HG02840 (cell line): ENCODE results near the gene POTEI.
"Not testable (repeated sequence)": the region's sequence is repeated elsewhere in the genome, so short reads cannot be mapped to it uniquely, and the experiment has no call there.

Source experiments
- ATAC-seq: cut with Tn5 transposase; IDR thresholded peaks from one replicate; pipeline ENCODE4 v1.9.1; 2021; ENCODE audit warnings: mild to moderate bottlenecking, moderate library complexity, moderate number of reproducible peaks; ENCODE audit not compliant: unreplicated experiment, low FRiP score

POTEI gene

GRCh38 chr2:130509228-130509627, at the start of gene POTEI:
Gene POTEI, minus strand, starts transcription at chr2:130509328. Its CDS starts 93 bp downstream, at chr2:130509235.
- ATAC-seq = not testable (repeated sequence)

GRCh38 chr2:130556441-130556840, 47.3 kb upstream of the POTEI start:
- ATAC-seq = not testable (repeated sequence)

GRCh38 chr2:130554178-130554577, 45.0 kb upstream of the POTEI start:
- not testable (repeated sequence) for ATAC-seq

- not testable (repeated sequence) for ATAC-seq
Observed at GRCh38 chr2:130549475-130549874, 40.3 kb upstream of the POTEI start.

GRCh38 chr2:130548418-130548817, 39.3 kb upstream of the POTEI start:
- ATAC-seq = not testable (repeated sequence)

- not testable (repeated sequence) for ATAC-seq
Observed at GRCh38 chr2:130544978-130545377, 35.9 kb upstream of the POTEI start.

- not testable (repeated sequence) for ATAC-seq
Observed at GRCh38 chr2:130543785-130544528, 34.8 kb upstream of the POTEI start.

- not testable (repeated sequence) for ATAC-seq
Observed at GRCh38 chr2:130542789-130543188, 33.7 kb upstream of the POTEI start.

- not testable (repeated sequence) for ATAC-seq
Observed at GRCh38 chr2:130538271-130538670, 29.1 kb upstream of the POTEI start.

- not testable (repeated sequence) for ATAC-seq
Observed at GRCh38 chr2:130536654-130537053, 27.5 kb upstream of the POTEI start.

GRCh38 chr2:130531672-130532071, 22.5 kb upstream of the POTEI start:
- ATAC-seq = not testable (repeated sequence)

GRCh38 chr2:130531225-130531624, 22.1 kb upstream of the POTEI start:
- not testable (repeated sequence) for ATAC-seq

GRCh38 chr2:130530212-130530611, 21.1 kb upstream of the POTEI start:
- not testable (repeated sequence) for ATAC-seq

GRCh38 chr2:130529545-130529944, 20.4 kb upstream of the POTEI start:
- not testable (repeated sequence) for ATAC-seq

- not testable (repeated sequence) for ATAC-seq
Observed at GRCh38 chr2:130527365-130527967, 18.3 kb upstream of the POTEI start.

GRCh38 chr2:130522390-130522789, 13.3 kb upstream of the POTEI start:
- not testable (repeated sequence) for ATAC-seq

GRCh38 chr2:130520992-130521391, 11.9 kb upstream of the POTEI start, which contains the start of gene CFC1B:
Gene CFC1B, plus strand, starts transcription at chr2:130521222. Its CDS starts 263 bp downstream, at chr2:130521485.
- ATAC-seq = not testable (repeated sequence)

GRCh38 chr2:130518516-130519106, 9.5 kb upstream of the POTEI start:
- ATAC-seq = not testable (repeated sequence)

- not testable (repeated sequence) for ATAC-seq
Observed at GRCh38 chr2:130511747-130512451, 2.8 kb upstream of the POTEI start.
